SK-N-MC (cell line): ENCODE measurements around the gene PAK6.
A peak's percentile ranks its signal among the peaks of the same experiment; 100 is the strongest.

Experiments
- DNase-seq: peaks from one replicate; pipeline ENCODE4 v3.0.0-alpha.2; 2011; ENCODE audit warnings: low read depth, low spot score
- H3K27ac ChIP-seq: fragments of 200-600 bp; sonication (generic); 2 replicates; pipeline ENCODE4 v1.5.1; 2016; ENCODE audit warnings: mixed run types
- H3K36me3 ChIP-seq: fragments of 200-600 bp; sonication (generic); 2 replicates; pipeline ENCODE4 v1.6.1; 2017; ENCODE audit warnings: antibody characterized with exemption, low read length, mixed read lengths; ENCODE audit not compliant: insufficient read depth
- H3K4me3 ChIP-seq: fragments of 200-600 bp; sonication (generic); 2 replicates; pipeline ENCODE4 v1.5.1; 2016
- H3K9ac ChIP-seq: fragments of 200-600 bp; sonication (generic); 2 replicates; pipeline ENCODE4 v1.8.0; 2017; ENCODE audit warnings: mixed run types, mixed read lengths; ENCODE audit not compliant: insufficient read length
- H3K9me3 ChIP-seq: fragments of 200-600 bp; sonication (generic); 2 replicates; pipeline ENCODE4 v1.6.1; 2017; ENCODE audit warnings: low read depth, mild to moderate bottlenecking, antibody characterized with exemption, low read length, moderate library complexity, mixed read lengths
- EZH2 ChIP-seq: fragments of 200-600 bp; sonication (generic); IDR thresholded peaks from one replicate; pipeline ENCODE4 v1.6.1; 2017; ENCODE audit warnings: antibody characterized with exemption
- FOXP2 ChIP-seq: optimal IDR thresholded peaks from 2 replicates; pipeline ENCODE3; 2011; ENCODE audit warnings: mild to moderate bottlenecking, moderate library complexity; ENCODE audit not compliant: insufficient read depth; ENCODE audit errors: extremely low read length, control extremely low read depth
- POLR2AphosphoS5 ChIP-seq: IDR thresholded peaks from 2 replicates; pipeline ENCODE4 v1.6.1; 2012; ENCODE audit warnings: mild to moderate bottlenecking, low read depth, low read length, borderline replicate concordance

PAK6 gene

DNA sequence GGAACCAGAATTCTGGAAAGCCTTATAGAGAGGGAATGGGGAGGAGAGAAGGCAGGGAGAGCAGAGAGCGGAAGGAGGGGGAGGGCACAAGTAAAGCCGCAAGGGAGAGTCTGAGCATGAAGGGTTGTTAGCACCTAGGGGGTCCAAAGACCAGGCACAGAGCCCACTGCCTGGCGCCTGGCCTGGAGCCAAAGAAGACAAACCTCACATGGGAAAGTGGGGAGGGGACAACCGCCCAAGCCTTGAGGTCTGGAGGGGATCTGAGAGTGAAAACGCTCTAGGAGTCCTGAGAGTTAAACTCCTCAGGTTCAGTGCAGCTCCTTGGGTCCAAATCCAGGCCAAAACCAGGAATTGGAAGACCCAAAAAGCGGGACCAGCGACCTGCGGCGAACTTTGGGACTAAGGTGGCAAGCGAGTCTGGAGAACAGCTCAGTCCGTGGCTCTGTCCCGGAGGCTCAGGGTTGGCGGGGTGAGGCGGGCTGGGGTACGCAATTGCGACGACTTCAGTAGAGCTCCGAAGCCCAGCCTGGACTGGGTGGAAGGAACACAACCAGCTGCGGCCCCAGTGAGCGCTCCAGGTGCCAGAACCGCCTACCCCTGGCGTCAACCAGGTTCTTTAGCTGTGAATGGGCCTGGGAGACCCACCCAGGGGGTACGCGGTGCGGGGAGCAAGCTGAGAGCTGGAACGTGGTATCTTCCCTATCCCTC lies 83.8 kb downstream of the PAK6 start:
- Histone ChIP-seq H3K4me3 (peak overlapping the region; percentile 79), H3K27ac (peak overlapping the region; percentile 92), H3K36me3 (peaks cover 8% of the 10 kb centered on the region), H3K9me3 (no peaks in the 10 kb centered on the region), H3K9ac (peak overlapping the region; percentile 14)
- peak; percentile 56 for DNase-seq
- no peak for TF ChIP-seq FOXP2
- TF ChIP-seq EZH2 = no peak
- TF ChIP-seq POLR2AphosphoS5 = no peak; the same call in 1 of the 2 replicates

DNA sequence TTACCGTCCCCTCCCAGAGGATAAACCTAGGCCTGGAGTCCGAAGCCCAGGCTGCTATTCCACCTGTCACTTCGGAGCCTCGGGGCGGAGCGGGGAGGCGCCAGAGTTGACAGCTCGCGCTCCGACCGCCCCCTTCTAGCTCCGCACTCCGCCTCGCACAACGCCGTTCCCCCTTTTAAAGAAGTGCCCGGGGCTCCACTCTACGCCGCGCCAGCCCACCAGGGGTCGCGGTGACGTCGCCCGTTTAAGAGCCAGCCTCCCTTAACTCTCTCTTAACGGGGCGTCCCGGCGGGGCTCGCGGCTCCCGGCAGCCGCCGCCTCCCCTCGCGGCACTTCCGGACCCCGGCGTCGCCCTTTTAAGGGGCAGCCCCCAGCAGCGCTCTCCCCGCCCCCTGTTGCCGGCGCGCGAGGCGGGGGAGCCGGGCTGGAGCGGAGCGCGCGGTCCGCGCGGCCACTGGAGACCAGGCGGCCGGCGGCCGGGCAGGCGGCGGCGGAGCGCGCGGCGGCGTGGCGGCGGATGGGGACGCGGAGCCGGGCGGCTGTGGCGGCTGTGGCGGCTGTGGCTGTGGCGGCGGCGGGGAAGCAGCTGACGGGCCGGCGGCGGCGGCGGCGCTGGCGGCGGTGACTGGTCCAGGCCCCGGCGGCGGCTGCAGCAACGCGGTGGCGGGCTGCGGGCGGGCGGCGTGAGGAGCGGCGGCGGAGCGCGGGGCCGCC lies 84.5 kb downstream of the PAK6 start, which contains the start of gene INAFM2:
Gene INAFM2 (plus strand): TSS at position 454 of the 714 bp plus-strand sequence. CDS start 364 bp downstream, outside the sequence.
- TF ChIP-seq EZH2 (no peak), FOXP2 (peak; percentile 15), POLR2AphosphoS5 (no peak; the same call in 1 of the 2 replicates)
- peak within 1 kb of the TSS; percentile 79 for H3K4me3 ChIP-seq
- peak; percentile 81 for DNase-seq
- peak within 1 kb of the TSS; percentile 51 for H3K9ac ChIP-seq
- peaks cover 8% of the 10 kb centered on the region for H3K36me3 ChIP-seq
- peak within 1 kb of the TSS; percentile 92 for H3K27ac ChIP-seq
- no peaks in the 10 kb centered on the region for H3K9me3 ChIP-seq

DNA sequence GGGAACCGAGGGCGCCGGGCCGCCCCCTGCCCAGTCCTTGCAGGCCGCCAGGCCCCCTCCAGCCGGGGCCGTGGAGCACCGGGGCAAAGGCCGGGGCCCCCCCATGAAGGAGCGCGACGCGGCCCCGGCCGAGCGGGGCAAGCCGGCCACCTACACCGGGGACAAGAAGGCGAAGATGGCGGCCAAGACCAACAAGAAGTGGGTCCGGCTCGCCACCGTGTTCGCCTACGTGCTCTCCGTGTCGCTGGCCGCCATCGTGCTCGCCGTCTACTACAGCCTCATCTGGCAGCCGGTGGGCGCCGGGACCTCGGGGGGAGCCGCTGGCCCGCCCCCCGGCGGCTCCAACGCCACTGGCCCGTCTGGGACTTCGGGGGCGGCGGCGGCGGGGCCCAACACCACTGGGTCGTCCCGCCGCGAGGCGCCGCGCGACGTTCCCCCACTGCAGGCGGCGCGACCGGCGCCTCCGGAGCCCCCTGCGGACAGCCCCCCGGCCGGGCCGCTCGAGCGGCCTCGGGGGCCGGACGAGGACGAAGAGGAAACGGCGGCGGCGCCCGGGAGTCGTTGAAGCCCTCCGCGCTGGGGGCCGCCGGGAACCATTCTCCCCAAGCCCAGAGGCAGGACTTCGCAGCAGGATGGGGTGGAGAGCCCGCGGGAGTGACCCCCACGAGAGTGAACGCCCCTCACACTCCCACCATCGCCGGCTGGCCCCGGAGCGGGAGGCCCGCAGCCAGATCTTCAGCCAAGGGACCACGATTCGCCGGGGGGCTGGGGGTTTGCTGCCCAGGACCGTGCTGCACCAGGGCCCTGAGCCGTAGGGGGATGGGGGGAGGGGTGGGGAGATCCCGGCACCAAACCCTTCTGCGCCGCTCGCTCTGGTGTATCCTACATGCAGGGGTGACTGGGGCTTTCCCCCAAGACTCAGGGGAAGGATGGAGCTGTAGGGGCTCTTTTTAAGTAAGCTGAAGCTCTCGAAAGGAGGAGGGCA lies 85.4 kb downstream of the PAK6 start:
- Histone ChIP-seq H3K9me3 (no peaks in the 10 kb centered on the region), H3K36me3 (peaks cover 8% of the 10 kb centered on the region), H3K4me3 (peak overlapping the region; percentile 77), H3K27ac (0 out of 2 replicates have a peak overlapping the region, but pooled peaks have one; percentile 17), H3K9ac (peak overlapping the region; percentile 51)
- TF ChIP-seq EZH2 (no peak), POLR2AphosphoS5 (no peak), FOXP2 (no peak)
- no peak for DNase-seq

DNA sequence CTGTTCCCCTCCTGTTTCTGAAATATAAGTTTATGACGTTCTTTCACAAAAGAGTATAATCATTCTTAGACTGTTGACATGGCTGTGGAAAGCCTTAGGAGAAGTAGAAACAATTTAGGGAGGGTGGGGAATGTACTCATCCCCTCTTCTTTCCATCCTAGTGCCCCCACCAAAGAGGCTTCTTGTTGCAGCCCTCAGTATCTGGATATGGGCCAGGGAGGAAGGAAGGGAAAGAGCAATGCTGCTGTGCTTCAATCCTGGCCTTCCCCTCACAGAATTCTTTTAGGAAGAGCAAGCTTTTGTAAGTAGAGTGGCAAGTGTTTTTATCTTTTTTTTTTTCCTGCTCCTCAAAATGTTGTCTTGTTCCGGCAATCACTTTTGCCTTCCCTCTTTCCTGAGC lies 86.3 kb downstream of the PAK6 start:
- no peaks in the 10 kb centered on the region for H3K9me3 ChIP-seq
- H3K36me3 ChIP-seq = peaks cover 8% of the 10 kb centered on the region
- H3K9ac ChIP-seq = peak overlapping the region; percentile 51
- TF ChIP-seq FOXP2 (no peak), POLR2AphosphoS5 (no peak), EZH2 (no peak)
- H3K4me3 ChIP-seq = peak overlapping the region; percentile 77
- no peak overlapping the region for H3K27ac ChIP-seq
- no peak for DNase-seq

DNA sequence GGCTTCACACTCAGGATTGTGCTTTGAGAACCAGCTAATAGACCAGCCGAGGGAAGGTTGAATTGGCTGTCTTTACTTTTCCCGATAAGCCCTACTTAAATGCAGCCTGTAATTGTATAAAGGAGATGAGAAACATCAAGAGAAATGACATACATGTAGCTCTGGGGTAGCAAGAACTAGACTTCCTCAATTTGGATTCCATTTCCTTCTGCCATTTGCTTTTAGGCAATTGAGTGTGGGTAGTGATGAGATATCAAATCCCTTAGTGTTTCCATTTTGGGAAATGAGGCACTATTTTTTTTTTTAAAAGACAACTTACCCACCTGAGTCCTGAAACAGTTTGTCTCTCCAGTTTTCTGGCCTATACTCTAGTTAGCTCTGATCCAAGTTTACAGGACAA lies 86.8 kb downstream of the PAK6 start:
- DNase-seq = no peak
- Histone ChIP-seq H3K36me3 (peaks cover 8% of the 10 kb centered on the region), H3K4me3 (peak overlapping the region; percentile 77), H3K9me3 (no peaks in the 10 kb centered on the region), H3K27ac (no peak overlapping the region), H3K9ac (peak overlapping the region; percentile 51)
- TF ChIP-seq EZH2 (no peak), FOXP2 (no peak), POLR2AphosphoS5 (no peak)
